Urinary bladder (tissue), 4 donors: ENCODE data around the gene LYRM2. TPM values are rescaled to one million over a fixed set of nuclear protein-coding genes. Genes with fewer than 3 reads are reported as not detected.
A peak's percentile ranks its signal among the peaks of the same experiment; 100 is the strongest.

ENCODE experiments used
- DNase-seq: peaks from one replicate; pipeline ENCODE4 v3.0.0-alpha.2; 2015; ENCODE audit errors: extremely low spot score
- H3K27ac ChIP-seq: one replicate; pipeline ENCODE4 v1.5.1; 2013; ENCODE audit warnings: low read depth, mild to moderate bottlenecking, moderate library complexity
- H3K36me3 ChIP-seq: one replicate; pipeline ENCODE4 v1.6.1; 2013; ENCODE audit warnings: mild to moderate bottlenecking, moderate library complexity; ENCODE audit not compliant: insufficient read depth
- H3K4me1 ChIP-seq: one replicate; pipeline ENCODE4 v1.6.1; 2013; ENCODE audit warnings: mild to moderate bottlenecking, moderate library complexity; ENCODE audit not compliant: insufficient read depth
- H3K4me3 ChIP-seq: one replicate; pipeline ENCODE4 v1.5.1; 2013; ENCODE audit warnings: low read depth, low read length
- WGBS: extraction: QIAGEN DNeasy Blood & Tissue Kit; methylation state at CpG from one replicate; pipeline ENCODE4 v1.1.7; 2013; 5-methylcytosine and 5-hydroxymethylcytosine counted together
- polyA plus RNA-seq: library from polyadenylated mRNA; stranded (reverse); fragments of 200-250 nt; gene quantifications from one replicate; pipeline ENCODE4 v1.2.3, GENCODE V29; 2013
- total RNA-seq: library from RNA; depleted of rRNA; stranded (reverse); fragments of >200 nt; gene quantifications from one replicate; pipeline ENCODE4 v1.2.3, GENCODE V29; 2014
- donor health status: healthy with polysubstance abuse.
- donor health status: healthy.

The LYRM2 gene
- total RNA-seq (20.8 TPM), polyA plus RNA-seq (30.7 TPM)

DNA sequence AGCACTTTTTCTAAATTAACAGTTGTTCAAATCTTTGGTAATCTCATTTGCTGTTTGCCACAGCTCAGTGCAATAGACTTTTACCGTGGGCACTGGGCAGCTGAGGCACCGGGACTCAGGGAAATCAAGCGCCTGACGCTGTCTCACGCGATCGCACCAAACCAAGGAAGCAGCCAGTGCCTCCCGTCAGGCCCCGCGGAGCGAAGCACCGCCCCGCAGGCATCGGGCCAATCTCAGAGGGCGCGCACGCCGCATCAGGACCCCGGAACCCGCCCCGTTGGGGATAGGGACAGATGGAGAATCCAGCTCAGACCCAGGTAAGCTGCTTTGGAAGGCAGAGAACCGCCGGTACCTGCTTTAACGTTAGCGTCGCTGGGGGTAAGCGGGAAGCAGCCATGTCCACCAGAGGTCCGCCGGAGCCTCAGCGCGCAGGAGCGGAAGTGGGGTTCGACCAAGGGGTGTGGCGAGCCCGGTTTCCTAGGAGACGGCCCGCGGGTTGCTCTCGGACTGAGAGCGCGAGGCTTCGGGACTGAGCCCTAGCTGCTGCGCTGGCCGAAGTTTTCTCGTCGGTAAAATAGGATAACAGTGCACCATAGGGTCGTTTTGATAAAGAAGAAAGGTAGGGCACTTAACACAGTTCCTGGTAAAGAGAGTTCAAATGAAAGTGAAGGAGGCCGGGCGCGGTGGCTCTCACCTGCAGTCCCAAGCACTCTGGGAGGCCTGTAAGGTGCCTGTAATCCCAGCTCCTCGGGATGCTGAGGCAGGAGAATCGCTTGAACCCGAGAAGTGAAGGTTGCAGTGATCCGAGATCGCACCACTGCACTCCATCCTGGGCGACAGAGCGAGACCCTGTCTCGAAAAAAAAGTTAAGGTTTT lies at the start of gene LYRM2:
Gene LYRM2, minus strand, starts transcription at position 428 of the 876 bp plus-strand sequence. Its CDS starts 31 bp downstream, at position 397.
- 1% methylated on average over 58 of the region's 58 CpGs for WGBS
- peak within 1 kb of the TSS; percentile 74 for H3K4me3 ChIP-seq

DNA sequence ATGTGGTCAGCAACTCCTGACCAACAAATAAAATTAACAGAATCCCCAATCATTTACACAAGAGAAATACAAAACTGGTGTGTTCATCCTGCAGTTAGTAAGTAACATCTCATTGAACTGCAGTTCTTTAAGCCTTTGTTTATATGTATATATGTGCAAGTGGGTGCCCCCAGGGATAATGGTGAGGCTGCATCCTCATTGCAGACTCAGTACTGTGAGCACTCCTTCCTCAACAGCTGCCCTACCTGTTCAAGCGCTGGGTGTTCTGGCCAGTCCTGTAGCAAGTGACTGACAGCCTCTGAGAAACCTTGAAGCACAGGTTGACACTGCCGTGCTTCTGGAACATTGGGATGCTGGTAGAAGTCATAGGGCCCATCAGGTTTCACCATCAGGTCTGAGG lies 49.8 kb upstream of the LYRM2 start:
- H3K36me3 ChIP-seq: peaks cover 4% of the 10 kb centered on the region

More for the DNA sequence above, at the start of gene LYRM2:
- Histone ChIP-seq H3K27ac (peak within 1 kb of the TSS; percentile 98), H3K4me1 (no peaks in the 10 kb centered on the region), H3K36me3 (no peaks in the 10 kb centered on the region)
- DNase-seq: peak; percentile 90

DNA sequence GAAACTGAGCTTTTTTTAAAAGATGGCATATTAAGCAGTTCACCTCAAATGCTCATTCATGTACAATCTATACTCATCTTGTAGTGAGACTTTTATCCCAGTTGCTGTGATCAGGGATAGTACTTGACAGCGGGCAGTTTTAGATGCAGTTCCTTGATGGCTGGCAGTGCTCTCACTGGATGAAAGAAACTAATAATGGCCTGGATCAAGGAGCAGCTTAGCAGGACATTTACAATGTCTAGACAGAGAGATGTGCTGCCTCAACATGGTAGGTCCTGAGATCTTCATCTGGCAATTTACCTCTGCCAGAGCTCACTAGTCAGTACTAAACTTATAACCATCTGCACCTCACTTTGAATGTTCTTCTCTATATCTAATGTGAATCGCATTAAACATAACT lies 46.8 kb upstream of the LYRM2 start:
- Histone ChIP-seq H3K36me3 (peaks cover 8% of the 10 kb centered on the region), H3K4me3 (no peak overlapping the region), H3K27ac (no peak overlapping the region), H3K4me1 (no peaks in the 10 kb centered on the region)
- DNase-seq: no peak
- WGBS: 78% methylated on average over 2 of the region's 2 CpGs

More for the DNA sequence above, 49.8 kb upstream of the LYRM2 start:
- Histone ChIP-seq H3K4me3 (no peak overlapping the region), H3K27ac (no peak overlapping the region), H3K4me1 (no peaks in the 10 kb centered on the region)
- DNase-seq: no peak
- WGBS: 93% methylated on average over 2 of the region's 2 CpGs

GRCh38 chr6:89682991-89683390 lies 44.4 kb upstream of the LYRM2 start:
- Histone ChIP-seq H3K27ac (no peak overlapping the region), H3K36me3 (peaks cover 5% of the 10 kb centered on the region), H3K4me1 (no peaks in the 10 kb centered on the region), H3K4me3 (no peak overlapping the region)
- no peak for DNase-seq
- 94% methylated on average over 1 of the region's 1 CpG for WGBS

DNA sequence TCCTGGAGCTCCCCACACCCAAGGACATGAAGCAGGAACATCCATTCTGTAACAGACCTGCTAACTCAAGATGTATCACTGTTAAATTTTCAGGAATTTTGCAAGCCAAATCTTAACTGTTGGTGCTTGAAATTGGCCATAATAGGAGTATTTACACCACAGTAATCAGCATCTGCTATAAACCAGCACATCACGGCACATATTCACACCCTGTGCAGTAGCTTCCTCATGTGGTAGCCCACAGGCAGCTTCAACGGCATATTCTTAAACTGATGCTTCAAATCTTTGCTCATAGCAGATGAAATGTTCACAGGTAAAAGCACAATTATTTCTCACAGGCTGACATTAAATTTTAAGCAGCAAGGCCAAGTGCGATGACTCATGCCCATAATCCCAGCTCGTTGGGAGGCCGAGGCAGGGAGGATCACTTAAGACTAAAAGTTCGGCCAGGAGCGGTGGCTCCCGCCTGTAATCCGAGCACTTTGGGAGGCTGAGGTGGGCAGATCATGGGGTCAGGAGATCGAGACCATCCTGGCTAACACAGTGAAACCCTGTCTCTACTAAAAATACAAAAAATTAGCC lies 43.5 kb upstream of the LYRM2 start:
- Histone ChIP-seq H3K4me3 (no peak overlapping the region), H3K36me3 (peaks cover 5% of the 10 kb centered on the region), H3K4me1 (no peaks in the 10 kb centered on the region), H3K27ac (no peak overlapping the region)
- WGBS: 92% methylated on average over 10 of the region's 10 CpGs
- no peak for DNase-seq

DNA sequence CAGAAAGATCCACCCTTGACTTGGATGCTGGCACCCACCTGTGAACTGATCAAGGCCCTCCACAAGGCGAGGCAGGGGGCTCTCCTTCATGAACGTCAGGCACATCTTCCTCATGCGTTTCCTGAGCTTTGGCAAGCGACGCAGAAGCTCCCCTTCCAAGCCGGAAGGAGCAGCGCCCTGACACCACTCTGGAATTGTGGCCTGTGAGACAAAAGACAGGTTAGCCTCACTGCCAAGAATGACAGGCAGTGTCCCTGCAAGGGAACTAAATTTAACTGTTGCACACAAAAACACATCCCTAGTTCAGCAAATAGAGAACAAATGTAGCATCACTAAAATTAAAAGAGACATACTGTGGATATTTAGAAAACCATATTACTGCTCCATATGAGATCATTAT lies 42.0 kb upstream of the LYRM2 start:
- Histone ChIP-seq H3K27ac (no peak overlapping the region), H3K4me3 (no peak overlapping the region), H3K4me1 (no peaks in the 10 kb centered on the region), H3K36me3 (peaks cover 5% of the 10 kb centered on the region)
- WGBS: 87% methylated on average over 7 of the region's 7 CpGs
- DNase-seq: no peak

DNA sequence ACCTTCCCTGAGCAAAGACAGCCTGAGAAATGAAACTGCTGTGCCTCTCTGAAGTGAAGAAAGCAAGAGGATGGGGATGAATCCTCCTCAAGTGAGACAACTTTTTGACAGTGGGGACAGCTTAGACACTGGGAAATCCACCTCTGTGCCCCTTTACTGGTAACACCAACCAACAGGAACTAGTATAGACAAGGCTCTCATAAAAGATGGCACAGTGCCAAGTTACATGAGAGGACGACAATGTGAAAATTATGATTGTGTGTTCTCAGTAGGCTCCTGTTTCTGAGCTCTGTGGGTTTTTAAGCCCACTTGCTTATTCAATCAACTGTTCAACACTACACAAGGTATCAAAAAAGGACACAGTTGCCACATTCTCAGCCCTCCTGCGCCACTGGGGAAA lies 41.6 kb upstream of the LYRM2 start:
- H3K4me3 ChIP-seq: no peak overlapping the region
- DNase-seq: no peak
- no peak overlapping the region for H3K27ac ChIP-seq
- H3K4me1 ChIP-seq: no peaks in the 10 kb centered on the region
- 89% methylated on average over 2 of the region's 2 CpGs for WGBS
- peaks cover 4% of the 10 kb centered on the region for H3K36me3 ChIP-seq

DNA sequence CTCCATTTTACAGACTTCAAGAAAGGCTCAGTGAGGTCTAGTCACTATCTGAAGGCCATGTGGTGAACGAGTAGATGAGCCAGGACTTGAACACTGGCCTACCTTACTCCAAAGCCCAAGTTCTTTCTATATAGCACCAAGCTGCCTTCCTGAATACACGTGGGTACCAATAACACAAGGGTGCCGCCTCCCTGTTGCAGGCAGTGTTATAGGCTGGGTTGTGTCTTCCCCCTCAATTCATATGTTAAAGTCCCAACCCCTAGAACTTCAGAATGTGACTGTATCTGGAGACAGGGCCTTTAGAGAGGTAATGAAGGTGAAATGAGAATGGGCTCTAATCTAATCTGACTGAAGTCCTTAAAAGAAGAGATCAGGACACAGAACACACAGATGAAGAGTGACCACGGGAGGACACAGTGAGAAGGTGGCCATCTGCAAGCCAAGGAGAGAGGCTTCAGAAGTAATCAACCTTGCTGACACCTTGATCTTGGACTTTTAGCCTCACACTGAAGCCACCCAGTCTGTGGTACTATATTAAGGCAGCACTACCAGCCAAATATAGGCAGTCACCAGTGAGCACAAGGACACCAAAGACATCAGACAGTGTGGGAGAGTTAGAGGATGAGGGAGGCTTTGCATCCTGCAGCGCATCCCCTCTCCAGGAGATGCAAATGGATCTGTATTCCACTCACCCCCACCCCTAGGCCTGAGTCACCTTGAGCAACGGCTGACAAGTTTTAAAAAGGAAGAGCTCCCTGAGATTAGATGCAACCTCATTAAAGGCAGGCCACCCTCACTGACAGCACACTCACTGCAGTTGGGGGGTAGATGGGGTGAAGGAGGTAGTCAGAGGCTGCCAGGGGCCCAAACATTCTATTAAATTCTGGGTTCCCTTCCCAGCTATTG lies 40.9 kb upstream of the LYRM2 start:
- Histone ChIP-seq H3K27ac (no peak overlapping the region), H3K36me3 (peaks cover 5% of the 10 kb centered on the region), H3K4me1 (no peaks in the 10 kb centered on the region), H3K4me3 (no peak overlapping the region)
- 79% methylated on average over 6 of the region's 6 CpGs for WGBS
- DNase-seq: no peak

- Histone ChIP-seq H3K27ac (no peak overlapping the region), H3K36me3 (peaks cover 10% of the 10 kb centered on the region), H3K4me1 (no peaks in the 10 kb centered on the region), H3K4me3 (no peak overlapping the region)
- WGBS: 95% methylated on average over 3 of the region's 3 CpGs
- no peak for DNase-seq
Observed at GRCh38 chr6:89678531-89678930, 40.0 kb upstream of the LYRM2 start.

- no peak for DNase-seq
- H3K27ac ChIP-seq: no peak overlapping the region
- peaks cover 11% of the 10 kb centered on the region for H3K36me3 ChIP-seq
- WGBS: 27% methylated on average over 7 of the region's 7 CpGs
- H3K4me3 ChIP-seq: no peak overlapping the region
- no peaks in the 10 kb centered on the region for H3K4me1 ChIP-seq
Observed at GRCh38 chr6:89675949-89676748, 37.6 kb upstream of the LYRM2 start.

GRCh38 chr6:89670935-89671565 lies 32.5 kb upstream of the LYRM2 start:
- H3K36me3 ChIP-seq: peaks cover 11% of the 10 kb centered on the region
- H3K4me1 ChIP-seq: no peaks in the 10 kb centered on the region
- no peak for DNase-seq
- H3K4me3 ChIP-seq: no peak overlapping the region
- H3K27ac ChIP-seq: no peak overlapping the region
- WGBS: 90% methylated on average over 7 of the region's 7 CpGs

DNA sequence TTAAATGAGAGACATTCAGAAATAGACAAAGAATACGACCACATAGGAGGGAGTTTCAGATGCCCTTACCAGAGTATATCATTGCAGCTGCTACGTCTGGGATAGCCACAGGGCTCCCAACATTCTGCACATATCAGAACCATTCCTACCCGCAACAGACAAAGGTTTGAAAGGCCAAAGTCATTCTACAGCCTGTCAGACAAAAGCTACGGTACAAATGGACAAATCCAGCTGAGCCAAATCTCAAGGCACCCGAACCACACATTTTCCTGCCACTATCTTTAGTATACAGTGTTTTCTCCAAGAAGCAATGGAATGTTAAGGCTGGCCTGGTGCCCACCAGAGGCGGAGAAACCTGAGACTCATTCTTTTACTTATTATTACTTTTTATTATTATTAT lies 30.5 kb upstream of the LYRM2 start:
- no peak for DNase-seq
- H3K4me1 ChIP-seq: no peaks in the 10 kb centered on the region
- WGBS: 52% methylated on average over 6 of the region's 6 CpGs
- H3K36me3 ChIP-seq: peaks cover 10% of the 10 kb centered on the region
- H3K4me3 ChIP-seq: no peak overlapping the region
- H3K27ac ChIP-seq: no peak overlapping the region
